GM23338 (cell line): ENCODE data around the gene NELL2. TPM values are rescaled to one million over a fixed set of nuclear protein-coding genes. Genes with fewer than 3 reads are reported as not detected.

ENCODE experiments used
- ATAC-seq: fragments of 200-7000 bp; cut with Tn5 transposase; 3 replicates; pipeline ENCODE4 v1.9.1; 2020
- DNase-seq: peaks from one replicate; pipeline ENCODE4 v3.0.0-alpha.2; 2015; ENCODE audit warnings: low spot score
- H2AFZ ChIP-seq: fragments of 200-600 bp; sonication (generic); 2 replicates; pipeline ENCODE4 v1.8.0; 2016; ENCODE audit warnings: antibody characterized with exemption, mild to moderate bottlenecking, moderate library complexity
- H3F3A ChIP-seq: fragments of 200-600 bp; sonication (generic); replicated peaks from 2 replicates; pipeline ENCODE4 v1.8.0; 2017; ENCODE audit warnings: antibody characterized with exemption, mixed run types, low read depth
- H3K27ac ChIP-seq: fragments of 200-600 bp; sonication (generic); 2 replicates; pipeline ENCODE4 v1.6.1; 2016; ENCODE audit warnings: low read depth
- H3K27me3 ChIP-seq: fragments of 200-600 bp; sonication (generic); 2 replicates; pipeline ENCODE4 v1.8.0; 2016; ENCODE audit warnings: mild to moderate bottlenecking, mixed run types, moderate library complexity; ENCODE audit not compliant: insufficient read depth
- H3K36me3 ChIP-seq: fragments of 200-600 bp; sonication (generic); 2 replicates; pipeline ENCODE4 v1.8.0; 2016; ENCODE audit warnings: mild to moderate bottlenecking; ENCODE audit not compliant: insufficient read depth
- H3K4me1 ChIP-seq: fragments of 200-600 bp; sonication (generic); 2 replicates; pipeline ENCODE4 v1.8.0; 2016; ENCODE audit warnings: mild to moderate bottlenecking, moderate library complexity; ENCODE audit not compliant: insufficient read depth
- H3K4me2 ChIP-seq: fragments of 200-600 bp; sonication (generic); 2 replicates; pipeline ENCODE4 v1.7.1; 2017; ENCODE audit warnings: mixed run types
- H3K4me3 ChIP-seq: fragments of 200-600 bp; sonication (generic); 2 replicates; pipeline ENCODE4 v1.6.1; 2016; ENCODE audit warnings: mixed run types
- H3K79me2 ChIP-seq: fragments of 200-600 bp; sonication (generic); replicated peaks from 2 replicates; pipeline ENCODE4 v1.8.0; 2017; ENCODE audit warnings: mild to moderate bottlenecking; ENCODE audit not compliant: insufficient read depth
- H3K9me2 ChIP-seq: fragments of 200-600 bp; sonication (generic); 2 replicates; pipeline ENCODE4 v1.8.0; 2017; ENCODE audit not compliant: insufficient read depth
- H4K20me1 ChIP-seq: fragments of 200-600 bp; sonication (generic); replicated peaks from 2 replicates; pipeline ENCODE4 v1.8.0; 2017; ENCODE audit warnings: mild to moderate bottlenecking; ENCODE audit not compliant: insufficient read depth
- H3K27ac Mint-ChIP-seq: 2 replicates; pipeline ENCODE4 v1.8.0; 2020; ENCODE audit warnings: inconsistent platforms, mild to moderate bottlenecking, moderate library complexity, mixed read lengths
- H3K27me3 Mint-ChIP-seq: 3 replicates; pipeline ENCODE4 v1.8.0; 2022; ENCODE audit warnings: low read depth, mild to moderate bottlenecking, moderate library complexity, mixed read lengths, inconsistent platforms; ENCODE audit not compliant: insufficient read depth, poor library complexity
- H3K36me3 Mint-ChIP-seq: 3 replicates; pipeline ENCODE4 v1.8.0; 2021; ENCODE audit warnings: low read depth, mild to moderate bottlenecking, inconsistent platforms, moderate library complexity, mixed read lengths
- H3K4me1 Mint-ChIP-seq: 3 replicates; pipeline ENCODE4 v1.8.0; 2020; ENCODE audit warnings: mild to moderate bottlenecking, inconsistent platforms, mixed read lengths
- H3K4me3 Mint-ChIP-seq: 3 replicates; pipeline ENCODE4 v1.8.0; 2021; ENCODE audit warnings: moderate library complexity, mild to moderate bottlenecking, inconsistent platforms, mixed read lengths
- H3K9me3 Mint-ChIP-seq: 3 replicates; pipeline ENCODE4 v1.8.0; 2020; ENCODE audit warnings: moderate library complexity, mild to moderate bottlenecking, inconsistent platforms, mixed read lengths
- CREB1 ChIP-seq: fragments of 250-450 bp; sonication (Bioruptor Pico); IDR thresholded peaks from 2 replicates; pipeline ENCODE4 v1.5.0; 2020; ENCODE audit warnings: low read depth, mild to moderate bottlenecking, moderate library complexity
- CTCF ChIP-seq, 2 experiments: fragments of 200-600 bp in 1 of 2; sonication (generic) in 1 of 2; conservative IDR thresholded peaks; 2 replicates each; pipeline versions ENCODE4 v1.5.1 to v1.6.1; 2016 to 2017; ENCODE audit warnings: antibody characterized with exemption in 2 of 2, low read depth in 2 of 2, mild to moderate bottlenecking in 2 of 2, moderate library complexity in 1 of 2
- ETS1 ChIP-seq: IDR thresholded peaks from 2 replicates; pipeline ENCODE4 v1.6.1; 2016; ENCODE audit warnings: antibody characterized with exemption
- EZH2 ChIP-seq: fragments of 200-600 bp; sonication (generic); IDR thresholded peaks from one replicate; pipeline ENCODE4 v1.8.0; 2017; ENCODE audit warnings: antibody characterized with exemption, mild to moderate bottlenecking, low read depth; ENCODE audit not compliant: unreplicated experiment
- EZH2phosphoT487 ChIP-seq: fragments of 200-600 bp; sonication (generic); IDR thresholded peaks from one replicate; pipeline ENCODE4 v1.8.1; 2018; ENCODE audit warnings: antibody characterized with exemption; ENCODE audit not compliant: unreplicated experiment
- JUNB ChIP-seq: IDR thresholded peaks from one replicate; pipeline ENCODE4 v1.6.1; 2016; ENCODE audit warnings: antibody characterized with exemption; ENCODE audit not compliant: unreplicated experiment
- NANOG ChIP-seq: IDR thresholded peaks from 2 replicates; pipeline ENCODE4 v1.6.1; 2016; ENCODE audit warnings: antibody characterized with exemption, borderline replicate concordance
- POLR2AphosphoS5 ChIP-seq: IDR thresholded peaks from 2 replicates; pipeline ENCODE4 v1.6.1; 2016; ENCODE audit warnings: antibody characterized with exemption, low read depth
- REST ChIP-seq: IDR thresholded peaks from one replicate; pipeline ENCODE4 v1.6.1; 2018; ENCODE audit warnings: antibody characterized with exemption; ENCODE audit not compliant: unreplicated experiment
- STAT1 ChIP-seq: IDR thresholded peaks from one replicate; pipeline ENCODE4 v1.6.1; 2016; ENCODE audit warnings: antibody characterized with exemption; ENCODE audit not compliant: unreplicated experiment
- ZNF114 ChIP-seq: fragments of 250-450 bp; sonication (Bioruptor Pico); IDR thresholded peaks from 2 replicates; pipeline ENCODE4 v1.5.0; 2020; ENCODE audit warnings: mild to moderate bottlenecking, moderate library complexity
- ZNF331 ChIP-seq: fragments of 250-450 bp; sonication (Bioruptor Pico); IDR thresholded peaks from 2 replicates; pipeline ENCODE4 v1.5.0; 2020; ENCODE audit warnings: low read depth, mild to moderate bottlenecking, moderate library complexity
- ZNF462 ChIP-seq: fragments of 250-450 bp; sonication (Bioruptor Pico); IDR thresholded peaks from 2 replicates; pipeline ENCODE4 v1.5.0; 2020; ENCODE audit warnings: mild to moderate bottlenecking, moderate library complexity
- polyA plus RNA-seq: library from polyadenylated mRNA; unstranded; fragments of >200 nt; fragmentation: Nextera tagmentation; extraction: Ambion mirVana; gene quantifications from 2 replicates; pipeline ENCODE4 v1.2.1, GENCODE V29; 2016
- total RNA-seq: library from RNA; depleted of rRNA; stranded (reverse); fragments of >200 nt; shearing (Covaris generic); gene quantifications from 2 replicates; pipeline ENCODE4 v1.2.3, GENCODE V29; 2014

The NELL2 gene
- total and polyA plus RNA-seq, 2 experiments from 2014 or later = 25.1 to 99.5 TPM

- Mint-ChIP-seq H3K27me3 (no peaks in the 10 kb centered on the region), H3K4me1 (peaks cover 5% of the 10 kb centered on the region; the same call in 2 of the 3 replicates), H3K27ac (no peak overlapping the region), H3K4me3 (no peak overlapping the region), H3K36me3 (no peaks in the 10 kb centered on the region), H3K9me3 (no peaks in the 10 kb centered on the region)
- H3K4me2 ChIP-seq = no peak overlapping the region
- H3K4me1 ChIP-seq = no peaks in the 10 kb centered on the region
- no peaks in the 10 kb centered on the region for H3F3A ChIP-seq
- no peaks in the 10 kb centered on the region for H3K9me2 ChIP-seq
- H3K4me3 ChIP-seq = no peak overlapping the region
- H3K79me2 ChIP-seq = no peaks in the 10 kb centered on the region
- no peaks in the 10 kb centered on the region for H3K36me3 ChIP-seq
- ATAC-seq (no peak), DNase-seq (no peak)
- TF ChIP-seq ETS1 (no peak), CREB1 (no peak), REST (no peak), ZNF114 (CRISPR knock-in tag) (no peak), ZNF462 (CRISPR knock-in tag) (no peak), STAT1 (no peak), EZH2phosphoT487 (no peak), EZH2 (no peak), CTCF (conservative IDR thresholded peaks at IDR 0.05; ENCODE audit: low read depth in 2 of 2) (no peak), NANOG (no peak), POLR2AphosphoS5 (no peak), JUNB (no peak), ZNF331 (CRISPR knock-in tag) (no peak)
- no peak overlapping the region for H3K27ac ChIP-seq
- H2AFZ ChIP-seq = no peak overlapping the region
- H3K27me3 ChIP-seq = no peaks in the 10 kb centered on the region
- no peaks in the 10 kb centered on the region for H4K20me1 ChIP-seq
Observed at GRCh38 chr12:44510076-44510475, 366.0 kb downstream of the NELL2 start.
